Gastrocnemius medialis (tissue), 4 donors: ENCODE results near the gene ZC3H12D. TPM values are rescaled to one million over a fixed set of nuclear protein-coding genes. Genes with fewer than 3 reads are reported as not detected.

ENCODE experiments used
- ATAC-seq, 2 donors: fragments of 150-250 bp; one replicate each; pipeline ENCODE4 v1.9.1; 2016
- DNase-seq, 2 donors: peaks; one replicate each; pipeline ENCODE4 v3.0.0-alpha.2; 2019
- H3K27ac ChIP-seq, 4 donors: fragments of 200-600 bp; sonication (generic); 1 replicate in 1 of 4; 2 replicates in 3 of 4; pipeline ENCODE4 v1.5.1; 2016 to 2018; ENCODE audit warnings: mild to moderate bottlenecking in 2 of 4, moderate library complexity in 1 of 4
- H3K27me3 ChIP-seq, 3 donors: fragments of 200-600 bp; sonication (generic) in 2 of 3; 1 replicate in 1 of 3; 2 replicates in 2 of 3; pipeline versions ENCODE4 v1.5.1 to v1.6.0; 2016 to 2019; ENCODE audit warnings: mild to moderate bottlenecking in 1 of 3, moderate library complexity in 1 of 3
- H3K36me3 ChIP-seq, 2 donors: fragments of 200-600 bp; sonication (generic) in 1 of 2; one replicate each; pipeline ENCODE4 v1.5.1; 2017 to 2018
- H3K4me1 ChIP-seq, 2 donors: fragments of 200-600 bp; sonication (generic) in 1 of 2; one replicate each; pipeline ENCODE4 v1.5.1; 2016 to 2017; ENCODE audit warnings: mild to moderate bottlenecking in 2 of 2
- H3K4me3 ChIP-seq, 4 donors: fragments of 200-600 bp; sonication (generic) in 3 of 4; 1 replicate in 1 of 4; 2 replicates in 3 of 4; pipeline ENCODE4 v1.5.1; 2016 to 2019; ENCODE audit warnings: mild to moderate bottlenecking in 2 of 4
- H3K9me3 ChIP-seq, 3 donors: fragments of 200-600 bp; sonication (generic) in 2 of 3; 1 replicate in 1 of 3; 2 replicates in 2 of 3; pipeline ENCODE4 v1.5.1; 2016 to 2019
- POLR2A ChIP-seq, 2 donors: fragments of 450-650 bp; IDR thresholded peaks; one replicate each; pipeline ENCODE4 v1.6.1; 2017; ENCODE audit warnings: antibody characterized with exemption in 2 of 2, mild to moderate bottlenecking in 2 of 2, moderate library complexity in 2 of 2
- in situ Hi-C, 4 donors: fragments of 200-750 bp; cut with MboI; loops; one replicate each; pipeline versions ENCODE4 v1.15.0 to v1.8.0; 2017; ENCODE audit warnings: low sequenced_read_pairs in 4 of 4
- intact Hi-C: fragments of 100-400 bp; cut with DNase I; formaldehyde crosslinking; loops from one replicate; pipeline ENCODE4 v1.15.1; 2023; ENCODE audit warnings: low total_unique reads
- total RNA-seq, 4 donors: library from RNA; depleted of rRNA; stranded (reverse); fragments of >200 nt; gene quantifications; one replicate each; pipeline versions ENCODE4 v1.1.0 to v1.2.3, GENCODE V29; 2016
- TF ChIP-seq, protein P1 (sequence below), 5 experiments: fragments of 450-650 bp in 3 of 5; fragments of 200-600 bp in 2 of 5; sonication (generic) in 2 of 5; IDR thresholded peaks in 4 of 5; conservative IDR thresholded peaks in 1 of 5; 1 replicate in 4 of 5; 2 replicates in 1 of 5; pipeline ENCODE4 v1.5.1; 2016 to 2019; ENCODE audit warnings: antibody characterized with exemption in 5 of 5, mild to moderate bottlenecking in 3 of 5, moderate library complexity in 3 of 5

ZC3H12D gene
- total RNA-seq, 4 donors from 2014 or later, result 0.03 to 0.36 (median 0.24) TPM; not detected in 1

DNA sequence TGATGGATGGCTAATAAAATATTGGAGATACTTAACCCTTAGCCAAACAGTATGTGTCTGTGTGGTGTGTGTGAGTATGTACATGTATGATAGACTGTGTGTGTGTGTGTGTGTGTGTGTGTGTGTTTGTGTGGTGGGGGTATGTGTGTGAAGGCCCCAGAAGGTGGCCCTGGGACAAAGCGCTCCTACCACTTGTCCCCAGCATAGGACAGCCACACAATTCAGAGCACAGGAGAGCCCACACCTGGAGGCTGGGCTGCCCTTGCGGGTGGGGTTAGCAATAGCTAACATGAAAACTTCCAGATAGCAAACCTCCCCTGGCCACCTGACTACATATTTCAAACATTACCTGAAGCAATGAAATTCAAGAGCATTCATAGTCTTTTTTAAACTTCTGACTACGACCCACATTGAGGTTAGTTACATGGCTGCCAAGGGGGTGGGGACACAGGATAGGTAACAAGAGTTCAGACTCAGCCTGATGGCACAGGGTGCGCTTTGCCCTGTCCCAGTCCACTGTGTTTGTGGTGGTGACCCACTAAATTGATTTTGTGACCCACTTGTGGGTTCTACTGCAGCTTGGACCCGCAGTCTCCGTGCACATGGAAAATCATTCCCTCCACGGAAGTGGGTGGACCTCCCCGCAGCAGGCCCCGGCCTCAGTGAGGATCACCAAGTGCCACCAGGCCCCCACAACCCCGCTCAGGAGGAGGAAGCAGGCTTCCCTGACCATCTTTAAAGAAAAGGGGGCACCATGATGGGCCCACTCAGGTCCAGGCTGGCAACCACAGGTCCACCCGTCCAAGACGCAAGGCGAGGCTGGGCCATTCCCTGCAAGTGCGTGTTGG is 34.8 kb downstream of the ZC3H12D start:
- no peak overlapping the region for H3K27ac ChIP-seq
- intact Hi-C loops (no loop called here), in situ Hi-C loops (no loop called here)
- ATAC-seq (no peak), DNase-seq (no peak)
- peak overlapping the region; percentile 39 to 64 (median 49) for H3K4me3 ChIP-seq
- no peaks in the 10 kb centered on the region for H3K36me3 ChIP-seq
- peaks cover 10 to 27% (median 17%) of the 10 kb centered on the region in 3 donors for H3K27me3 ChIP-seq
- peaks cover 19 to 21% of the 10 kb centered on the region in 2 donors for H3K4me1 ChIP-seq
- TF ChIP-seq, protein P1, sequence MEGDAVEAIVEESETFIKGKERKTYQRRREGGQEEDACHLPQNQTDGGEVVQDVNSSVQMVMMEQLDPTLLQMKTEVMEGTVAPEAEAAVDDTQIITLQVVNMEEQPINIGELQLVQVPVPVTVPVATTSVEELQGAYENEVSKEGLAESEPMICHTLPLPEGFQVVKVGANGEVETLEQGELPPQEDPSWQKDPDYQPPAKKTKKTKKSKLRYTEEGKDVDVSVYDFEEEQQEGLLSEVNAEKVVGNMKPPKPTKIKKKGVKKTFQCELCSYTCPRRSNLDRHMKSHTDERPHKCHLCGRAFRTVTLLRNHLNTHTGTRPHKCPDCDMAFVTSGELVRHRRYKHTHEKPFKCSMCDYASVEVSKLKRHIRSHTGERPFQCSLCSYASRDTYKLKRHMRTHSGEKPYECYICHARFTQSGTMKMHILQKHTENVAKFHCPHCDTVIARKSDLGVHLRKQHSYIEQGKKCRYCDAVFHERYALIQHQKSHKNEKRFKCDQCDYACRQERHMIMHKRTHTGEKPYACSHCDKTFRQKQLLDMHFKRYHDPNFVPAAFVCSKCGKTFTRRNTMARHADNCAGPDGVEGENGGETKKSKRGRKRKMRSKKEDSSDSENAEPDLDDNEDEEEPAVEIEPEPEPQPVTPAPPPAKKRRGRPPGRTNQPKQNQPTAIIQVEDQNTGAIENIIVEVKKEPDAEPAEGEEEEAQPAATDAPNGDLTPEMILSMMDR (IDR thresholded peaks at IDR 0.05 in 4 of 5, conservative IDR thresholded peaks at IDR 0.05 in 1 of 5), result no peak
- no peak for TF ChIP-seq POLR2A (IDR thresholded peaks at IDR 0.05)
- no peaks in the 10 kb centered on the region for H3K9me3 ChIP-seq

DNA sequence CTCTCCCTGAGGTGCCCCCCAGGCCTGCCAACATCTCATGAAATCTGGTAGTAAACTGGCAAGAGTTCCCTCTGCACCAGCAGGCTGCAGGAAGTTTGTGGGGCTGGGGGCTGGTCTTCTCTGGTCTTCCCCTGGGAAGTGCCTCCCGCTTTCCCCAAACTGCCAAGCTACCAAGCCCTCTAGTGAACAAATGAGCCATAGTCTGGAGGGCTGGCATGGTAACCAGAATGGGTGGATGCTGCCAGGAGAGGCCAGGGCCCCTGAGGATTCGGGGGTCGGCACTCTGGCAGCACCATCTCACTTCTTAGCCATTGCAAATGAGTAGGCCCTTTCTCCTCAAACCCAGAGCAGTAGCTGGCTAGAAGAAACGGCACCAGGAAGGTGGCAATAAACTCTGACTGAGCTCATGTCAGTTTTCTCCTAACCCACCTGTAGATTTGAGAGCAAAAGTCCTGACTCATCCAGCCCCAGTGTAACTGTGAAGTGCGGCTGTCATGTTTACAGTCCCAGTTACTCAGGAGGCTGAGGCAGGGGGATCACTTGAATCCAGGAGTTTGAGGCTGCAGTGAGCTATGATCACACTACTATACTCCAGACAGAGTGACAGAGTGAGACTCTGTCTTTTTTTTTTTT is 35.9 kb downstream of the ZC3H12D start:
- intact Hi-C loops (no loop called here), in situ Hi-C loops (no loop called here)
- no peaks in the 10 kb centered on the region for H3K9me3 ChIP-seq

DNA sequence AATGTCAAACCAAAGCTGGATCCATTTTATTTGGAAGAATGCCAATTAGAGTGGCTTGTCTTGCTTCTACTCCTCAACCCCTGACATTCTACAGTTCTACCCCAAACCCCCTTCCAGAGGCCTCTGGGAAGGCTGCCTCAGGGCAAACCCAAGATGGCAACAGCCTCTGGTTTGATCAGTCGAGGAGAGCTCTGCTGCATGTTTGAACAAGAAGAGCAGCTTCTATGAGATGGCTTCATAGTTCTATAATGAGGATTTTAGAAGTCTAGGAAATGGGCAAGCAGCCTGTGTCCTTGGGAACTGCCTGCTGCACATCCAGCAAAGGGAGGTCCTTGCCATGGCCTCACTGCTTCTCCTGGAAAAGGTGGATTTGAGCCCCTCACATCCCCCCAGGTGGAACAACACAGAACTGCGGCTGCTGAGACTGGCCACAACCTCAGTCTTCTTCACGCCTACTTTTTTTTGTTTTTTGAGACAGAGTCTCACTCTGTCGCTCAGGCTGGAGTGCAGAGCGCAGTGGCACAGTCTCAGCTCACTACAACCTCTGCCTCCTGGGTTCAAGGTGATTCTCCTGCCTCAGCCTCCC is 37.9 kb downstream of the ZC3H12D start:
- Histone ChIP-seq H3K27ac (no peak overlapping the region), H3K4me3 (no peak overlapping the region), H3K4me1 (no peaks in the 10 kb centered on the region), H3K36me3 (no peaks in the 10 kb centered on the region), H3K27me3 (peaks cover 10 to 27% (median 17%) of the 10 kb centered on the region in 3 donors), H3K9me3 (no peaks in the 10 kb centered on the region)
- ATAC-seq (no peak), DNase-seq (no peak)
- in situ Hi-C loops, result no loop called here
- intact Hi-C loops, result no loop called here
- TF ChIP-seq POLR2A (IDR thresholded peaks at IDR 0.05), result no peak
- TF ChIP-seq, protein P1 (IDR thresholded peaks at IDR 0.05 in 4 of 5, conservative IDR thresholded peaks at IDR 0.05 in 1 of 5), result no peak

More for the DNA sequence above, 35.9 kb downstream of the ZC3H12D start:
- no peak for DNase-seq
- Histone ChIP-seq H3K27ac (no peak overlapping the region), H3K27me3 (peaks cover 10 to 27% (median 17%) of the 10 kb centered on the region in 3 donors), H3K4me3 (no peak overlapping the region), H3K36me3 (no peaks in the 10 kb centered on the region), H3K4me1 (peaks cover 8 to 10% of the 10 kb centered on the region in 2 donors)
- TF ChIP-seq, protein P1 (IDR thresholded peaks at IDR 0.05 in 4 of 5, conservative IDR thresholded peaks at IDR 0.05 in 1 of 5), result no peak
- no peak for TF ChIP-seq POLR2A (IDR thresholded peaks at IDR 0.05)
- no peak for ATAC-seq

DNA sequence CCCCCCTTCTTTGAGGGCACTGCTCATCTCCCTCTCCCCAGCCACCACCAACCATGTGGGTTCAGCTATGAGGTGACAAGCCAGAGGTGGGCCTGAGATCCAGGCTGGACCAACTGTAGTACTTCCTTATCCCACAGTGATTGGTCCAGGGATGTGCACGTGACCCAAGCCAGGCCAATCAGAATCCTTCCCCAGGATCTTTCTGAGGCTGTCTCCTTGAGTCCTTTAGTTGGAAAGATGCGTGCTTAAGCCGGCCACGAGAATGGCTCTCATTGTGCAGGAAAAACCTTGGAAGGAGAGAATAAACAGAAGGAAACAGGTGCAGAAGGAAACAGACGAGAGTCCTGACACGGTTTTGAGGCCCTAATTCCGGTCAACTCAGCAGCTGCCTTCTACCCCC is 39.2 kb downstream of the ZC3H12D start:
- DNase-seq (no peak), ATAC-seq (no peak)

More for the DNA sequence above, 39.2 kb downstream of the ZC3H12D start:
- H3K4me3 ChIP-seq, result no peak overlapping the region
- H3K27me3 ChIP-seq, result peaks cover 5 to 19% (median 9%) of the 10 kb centered on the region in 3 donors
- H3K9me3 ChIP-seq, result no peaks in the 10 kb centered on the region
- in situ Hi-C loops (no loop called here), intact Hi-C loops (no loop called here)
- no peaks in the 10 kb centered on the region for H3K4me1 ChIP-seq
- no peak overlapping the region for H3K27ac ChIP-seq
- no peak for TF ChIP-seq POLR2A (IDR thresholded peaks at IDR 0.05)
- TF ChIP-seq, protein P1 (IDR thresholded peaks at IDR 0.05 in 4 of 5, conservative IDR thresholded peaks at IDR 0.05 in 1 of 5), result no peak
- H3K36me3 ChIP-seq, result no peaks in the 10 kb centered on the region
